Hematopoietic multipotent progenitor cell treated with erythropoietin and hydrocortisone succinate and interleukin-3 and kit ligand, for 15 days (in vitro differentiated cells): ENCODE results near the gene ZMIZ1.
"Not testable (repeated sequence)": the region's sequence is repeated elsewhere in the genome, so short reads cannot be mapped to it uniquely, and the experiment has no call there.

Experiments used
- DNase-seq: peaks from one replicate; pipeline ENCODE4 v3.0.0-alpha.2; 2015; ENCODE audit warnings: low spot score

The ZMIZ1 gene

DNA sequence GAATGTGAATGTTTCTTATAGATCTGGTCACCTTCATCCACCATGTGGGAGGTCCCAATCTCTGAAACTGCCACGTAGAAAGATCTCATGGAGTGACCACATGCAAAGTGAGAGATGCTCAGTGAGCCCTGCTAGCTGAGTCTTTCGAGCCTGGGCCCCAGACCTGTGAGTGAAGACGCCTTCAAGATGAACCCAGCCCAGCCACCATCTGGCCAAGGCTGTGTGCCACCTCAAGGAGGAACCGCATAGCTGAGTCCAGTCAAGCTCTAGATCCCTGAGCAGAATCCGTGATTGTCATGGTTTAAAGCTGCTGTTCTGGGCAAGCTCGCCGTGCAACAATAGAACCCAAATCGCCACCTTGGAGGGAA lies 258.3 kb downstream of the ZMIZ1 start:
- DNase-seq = no peak

DNA sequence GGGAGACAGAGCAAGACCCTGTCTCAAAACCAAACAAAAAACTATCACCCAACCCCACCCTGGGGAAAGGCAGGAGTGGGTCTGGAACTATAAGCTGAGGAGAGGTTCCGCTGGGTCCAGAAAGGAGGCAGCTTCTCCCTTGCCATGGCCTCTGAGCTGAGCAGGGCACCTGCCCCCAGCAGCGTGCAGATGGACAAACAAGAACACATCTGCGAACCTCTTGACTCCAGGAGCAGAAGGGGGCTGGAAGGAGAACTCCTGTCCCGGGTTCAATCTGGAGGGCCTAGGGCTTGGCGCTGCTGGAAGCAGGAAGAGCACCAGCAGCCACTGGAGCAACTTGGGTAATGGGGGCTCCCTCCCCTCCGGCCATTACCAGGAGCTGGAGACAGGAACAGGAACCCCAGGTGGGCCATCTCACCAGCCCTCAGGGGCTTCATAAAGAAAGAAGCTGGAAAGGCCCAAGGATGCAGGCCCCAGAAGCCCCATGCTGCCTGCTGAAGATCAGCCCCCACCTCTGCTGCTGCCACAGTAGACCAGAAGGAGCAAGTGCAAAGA lies 259.5 kb downstream of the ZMIZ1 start:
- DNase-seq = no peak

DNA sequence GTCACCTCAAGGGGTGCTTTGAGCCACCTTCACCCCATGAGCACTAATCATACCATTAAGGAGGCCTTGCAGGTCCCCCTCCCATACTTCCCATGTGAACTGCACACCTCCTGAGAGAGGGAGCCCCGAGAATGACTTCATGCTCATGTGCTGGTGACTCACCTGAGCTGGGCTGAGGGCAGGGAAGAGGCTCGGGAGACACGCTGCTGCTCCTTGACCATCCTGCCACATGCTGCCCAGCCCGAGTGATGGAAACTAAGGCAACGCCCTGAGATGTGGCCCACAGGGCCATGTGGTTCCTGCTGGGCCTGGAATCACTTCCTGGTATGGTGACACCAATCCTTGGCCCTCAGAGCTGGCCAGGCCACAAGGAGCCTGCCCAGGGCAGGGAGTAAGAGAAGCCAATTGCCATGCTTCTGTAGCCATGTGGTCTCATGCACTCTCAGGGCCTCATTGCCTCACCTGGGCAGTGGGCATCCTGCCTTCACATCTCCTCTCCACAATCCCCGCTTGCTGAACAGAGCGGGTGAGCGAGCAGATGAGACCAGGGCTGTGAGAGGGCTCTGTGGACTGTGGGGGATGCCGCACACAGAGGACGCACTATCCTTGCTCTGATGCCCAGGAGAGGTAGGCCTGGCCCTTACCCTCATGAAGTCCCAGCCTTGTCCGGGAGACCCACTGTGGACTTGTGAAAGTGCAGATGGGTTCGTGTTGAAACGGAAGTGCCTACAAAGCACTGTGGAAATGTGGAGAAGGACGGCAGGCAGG lies 260.2 kb downstream of the ZMIZ1 start:
- DNase-seq = no peak

DNA sequence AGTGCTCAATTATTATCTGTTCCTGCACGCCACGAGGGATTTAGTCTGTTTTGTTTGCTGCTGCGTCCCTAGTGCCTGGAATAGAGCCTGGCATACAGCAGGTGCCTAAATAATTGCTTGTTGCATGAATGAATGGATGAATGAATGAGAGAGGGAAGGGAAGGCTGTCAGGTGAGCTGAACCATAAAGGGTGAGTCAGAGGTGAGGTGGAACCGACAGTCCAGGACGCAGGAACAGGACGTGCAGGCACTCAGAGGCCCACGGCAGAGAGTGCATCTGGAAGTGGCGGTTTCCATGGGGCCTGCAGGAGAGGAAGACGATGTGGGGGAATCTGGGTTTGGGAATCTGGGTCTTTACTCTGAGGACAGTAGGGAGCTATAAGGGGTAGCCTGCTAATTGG lies 260.8 kb downstream of the ZMIZ1 start:
- DNase-seq = no peak

DNA sequence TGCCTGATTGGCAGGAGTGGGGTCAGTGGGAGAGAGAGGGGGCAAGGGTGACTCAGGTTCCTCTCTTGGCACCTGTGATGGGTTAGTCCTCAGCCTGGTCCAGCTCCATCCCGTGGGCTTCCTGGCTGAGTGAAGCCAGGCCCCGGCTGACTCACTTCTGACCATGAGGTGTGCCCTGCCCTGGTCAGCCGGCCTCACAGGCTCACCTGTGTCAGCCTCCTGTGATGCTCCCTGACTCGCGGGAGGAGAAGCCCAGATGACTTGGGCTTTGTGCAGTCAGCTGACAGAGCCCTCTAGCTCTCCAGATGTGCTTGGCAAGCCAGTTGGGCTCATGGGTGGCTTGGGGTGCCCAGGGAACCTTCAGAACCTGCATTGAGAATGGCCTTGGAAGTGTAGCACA lies 262.5 kb downstream of the ZMIZ1 start:
- DNase-seq = no peak

DNA sequence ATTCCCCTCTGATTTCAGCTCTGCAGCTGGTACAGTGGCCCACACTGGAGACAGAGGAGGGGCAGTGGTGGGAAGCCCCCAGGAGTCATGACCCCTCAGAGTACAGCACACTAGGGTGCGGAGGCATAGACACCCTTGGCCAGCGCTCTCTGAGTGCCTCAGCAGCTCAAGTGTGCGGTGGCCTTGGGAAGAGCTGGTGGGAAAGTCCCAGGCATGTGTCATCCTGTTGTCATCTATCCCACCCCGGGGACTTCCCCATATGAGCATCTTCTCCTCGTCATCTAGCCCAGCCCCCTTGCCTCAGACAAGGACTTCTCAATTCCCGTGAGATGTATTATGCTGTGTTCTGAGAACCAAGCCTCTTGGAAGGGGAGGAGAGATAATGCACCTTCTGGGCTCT lies 262.9 kb downstream of the ZMIZ1 start:
- DNase-seq = no peak

DNA sequence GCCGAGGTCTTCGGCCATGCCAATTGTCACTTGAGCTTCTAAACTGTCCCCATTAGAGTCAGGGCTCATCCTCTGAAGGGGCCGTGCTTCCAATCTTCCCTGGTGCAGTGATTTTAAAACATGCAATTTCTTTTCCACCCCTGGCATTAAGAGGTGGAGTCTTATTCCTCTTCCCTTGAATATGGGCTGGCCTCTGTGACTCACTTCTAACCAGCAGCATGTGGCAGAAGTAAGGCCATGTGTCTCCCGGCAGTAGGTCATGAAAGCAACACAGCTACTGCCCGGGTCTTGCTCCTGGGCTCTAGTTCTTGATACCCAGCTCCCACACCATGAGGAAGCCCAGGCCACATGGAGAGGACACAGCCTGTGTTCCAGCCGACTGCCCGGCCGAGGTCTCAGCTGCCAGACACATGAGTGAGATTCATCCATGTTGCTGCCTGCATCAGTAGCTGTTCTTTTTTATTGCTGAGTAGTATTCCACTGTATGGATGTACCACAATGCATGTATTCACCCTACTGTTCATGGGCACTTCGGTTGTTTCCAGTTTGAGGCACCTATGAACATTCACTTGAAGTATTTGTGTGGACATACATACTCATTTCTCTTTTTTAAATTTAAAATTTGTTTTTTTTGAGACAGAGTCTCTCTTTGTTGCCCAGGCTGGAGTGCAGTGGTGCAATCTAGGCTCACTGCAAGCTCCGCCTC lies 264.0 kb downstream of the ZMIZ1 start:
- DNase-seq = not testable (repeated sequence)

DNA sequence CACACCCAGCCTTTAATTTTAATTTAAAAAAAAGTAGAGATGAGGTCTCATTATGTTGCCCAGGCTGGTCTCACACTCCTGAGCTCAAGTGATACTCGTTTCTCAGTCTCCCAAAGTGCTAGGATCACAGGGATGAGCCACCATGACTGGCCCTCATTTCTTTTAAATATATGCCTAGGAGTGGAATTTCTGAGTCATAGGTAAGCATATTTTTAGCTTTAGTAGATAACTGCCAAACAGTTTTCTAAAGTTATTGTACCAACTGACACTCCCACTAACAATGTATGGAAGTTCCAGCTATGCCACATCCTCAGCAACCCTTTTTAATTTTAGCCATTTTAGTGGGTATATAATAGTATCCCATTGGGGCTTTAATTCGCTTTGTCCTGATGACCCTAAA lies 264.7 kb downstream of the ZMIZ1 start:
- no peak for DNase-seq

DNA sequence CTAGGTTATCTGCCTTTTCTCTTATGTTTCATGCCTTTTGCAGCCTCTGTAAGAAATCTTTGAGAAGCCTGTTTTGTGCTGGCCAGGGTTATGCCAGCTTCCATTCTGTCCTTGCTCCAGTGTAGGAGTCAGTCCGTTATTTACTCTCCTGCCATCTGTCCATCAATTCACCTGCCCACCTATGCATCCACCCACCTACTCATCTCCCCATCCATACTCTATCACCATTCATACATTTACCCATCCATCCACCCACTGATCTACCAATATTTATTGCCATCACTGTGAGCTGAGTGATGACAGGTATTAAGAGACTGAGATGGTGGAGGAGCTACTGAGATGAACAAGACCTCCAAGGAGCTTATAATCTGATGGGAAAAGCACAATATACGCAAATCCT lies 265.8 kb downstream of the ZMIZ1 start:
- DNase-seq = no peak

DNA sequence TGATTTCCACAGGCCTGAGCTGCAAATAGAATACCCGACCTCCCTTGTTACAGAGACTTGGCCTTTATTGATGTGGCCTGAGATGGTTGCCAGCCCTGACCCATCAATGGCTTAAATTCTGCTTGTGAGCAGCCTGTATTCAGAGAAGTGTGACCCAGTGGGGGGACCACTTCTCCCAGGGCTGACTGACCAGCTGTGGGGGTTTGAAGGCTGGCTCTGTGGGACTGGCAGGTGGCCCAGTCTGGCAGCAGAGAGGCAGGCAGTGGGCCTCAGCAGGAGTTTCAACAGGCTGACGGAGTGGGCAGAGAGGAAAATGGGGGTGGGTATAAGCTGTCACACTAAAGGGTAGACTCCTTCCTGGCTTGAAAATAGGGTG lies 266.3 kb downstream of the ZMIZ1 start:
- no peak for DNase-seq

DNA sequence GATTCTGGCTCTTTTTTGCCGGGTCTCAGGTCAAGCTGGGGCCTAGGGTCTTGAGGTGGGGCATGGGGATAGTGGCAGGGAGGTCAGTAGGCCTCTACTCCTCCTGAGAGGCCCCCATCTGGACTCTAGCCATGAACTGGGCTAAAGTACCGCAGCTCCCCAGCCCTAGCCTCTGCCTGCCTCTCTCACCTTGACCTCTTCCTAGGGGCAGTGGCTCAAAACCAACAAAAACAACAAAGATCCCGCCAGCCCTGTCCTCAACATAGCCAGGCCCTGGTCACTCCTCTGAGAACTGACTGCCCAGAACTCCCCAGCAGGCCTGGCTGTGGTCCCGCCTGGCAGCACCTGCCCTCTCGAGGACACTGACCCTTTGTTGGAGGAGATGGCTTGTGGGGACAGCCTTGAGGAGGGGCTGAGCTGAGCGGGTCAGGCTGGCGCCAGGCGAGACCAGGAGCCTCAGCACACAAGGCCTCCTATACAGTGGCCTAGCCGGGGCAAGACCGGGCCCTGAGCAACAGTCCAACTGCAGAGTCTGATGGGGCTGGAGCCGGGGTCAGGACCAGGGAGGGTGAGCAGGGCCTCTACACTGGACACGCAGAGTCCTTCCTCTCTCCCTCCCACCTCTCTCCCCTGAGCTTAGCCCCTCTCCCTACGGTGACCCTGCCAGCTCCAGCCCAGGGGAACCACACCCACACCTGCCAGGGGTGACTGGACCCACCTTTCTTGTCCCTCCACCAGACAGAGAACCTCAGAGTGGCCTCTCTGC lies 266.9 kb downstream of the ZMIZ1 start:
- no peak for DNase-seq

DNA sequence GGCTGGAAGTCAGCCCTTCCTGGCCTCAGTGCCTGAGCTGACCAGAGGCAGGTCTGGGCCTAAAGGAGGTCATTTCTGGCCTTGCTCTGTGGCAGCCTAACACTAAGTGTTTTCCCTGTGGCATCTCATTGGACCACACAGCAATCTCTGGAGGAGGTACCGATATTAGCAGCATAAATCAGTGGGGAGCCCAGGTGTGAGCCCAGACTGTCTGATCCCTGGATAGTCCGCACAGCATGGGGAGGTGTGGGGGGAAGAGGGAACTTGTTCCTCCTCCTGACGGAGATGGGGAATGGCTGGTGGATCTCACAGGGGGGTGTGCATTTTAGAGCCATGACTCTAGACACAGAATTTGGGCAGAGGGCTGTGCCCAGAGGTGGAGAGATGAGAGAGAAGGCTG lies 267.5 kb downstream of the ZMIZ1 start:
- DNase-seq = no peak

DNA sequence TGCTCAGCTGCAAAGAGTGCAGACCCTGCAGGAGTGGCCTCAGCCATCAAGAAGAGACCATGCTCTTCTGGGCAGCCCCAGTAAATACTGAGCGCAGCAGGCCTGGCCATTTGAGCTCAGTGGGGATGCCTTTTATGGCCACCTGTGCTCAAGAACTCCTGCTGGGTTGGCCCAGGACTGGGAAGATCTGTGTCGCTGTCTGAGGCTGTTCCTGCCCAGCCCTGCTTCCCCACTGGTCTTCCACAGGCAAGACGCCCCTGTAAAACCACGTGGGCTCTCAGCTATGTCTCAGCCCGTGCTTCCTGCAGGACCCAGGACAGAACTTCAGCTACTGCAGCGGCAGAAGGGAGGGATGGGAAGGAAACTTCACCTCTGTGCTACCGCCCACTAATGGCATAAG lies 268.0 kb downstream of the ZMIZ1 start:
- no peak for DNase-seq

DNA sequence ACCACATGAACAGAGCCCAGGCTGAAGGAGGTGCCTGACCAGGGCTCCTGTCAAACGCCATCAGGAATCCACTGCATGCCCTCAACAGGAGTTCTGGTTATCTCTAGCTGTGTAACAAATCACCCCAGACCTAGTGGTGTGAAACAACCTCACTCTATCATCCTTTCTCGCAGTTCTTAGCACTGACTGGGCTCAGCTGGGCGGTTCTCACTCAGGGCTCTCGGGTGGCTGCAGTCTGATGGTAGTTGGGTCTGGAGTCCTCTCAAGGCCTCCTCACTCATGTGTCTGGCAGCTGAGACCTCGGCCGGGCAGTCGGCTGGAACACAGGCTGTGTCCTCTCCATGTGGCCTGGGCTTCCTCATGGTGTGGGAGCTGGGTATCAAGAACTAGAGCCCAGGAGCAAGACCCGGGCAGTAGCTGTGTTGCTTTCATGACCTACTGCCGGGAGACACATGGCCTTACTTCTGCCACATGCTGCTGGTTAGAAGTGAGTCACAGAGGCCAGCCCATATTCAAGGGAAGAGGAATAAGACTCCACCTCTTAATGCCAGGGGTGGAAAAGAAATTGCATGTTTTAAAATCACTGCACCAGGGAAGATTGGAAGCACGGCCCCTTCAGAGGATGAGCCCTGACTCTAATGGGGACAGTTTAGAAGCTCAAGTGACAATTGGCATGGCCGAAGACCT lies 269.2 kb downstream of the ZMIZ1 start:
- not testable (repeated sequence) for DNase-seq

DNA sequence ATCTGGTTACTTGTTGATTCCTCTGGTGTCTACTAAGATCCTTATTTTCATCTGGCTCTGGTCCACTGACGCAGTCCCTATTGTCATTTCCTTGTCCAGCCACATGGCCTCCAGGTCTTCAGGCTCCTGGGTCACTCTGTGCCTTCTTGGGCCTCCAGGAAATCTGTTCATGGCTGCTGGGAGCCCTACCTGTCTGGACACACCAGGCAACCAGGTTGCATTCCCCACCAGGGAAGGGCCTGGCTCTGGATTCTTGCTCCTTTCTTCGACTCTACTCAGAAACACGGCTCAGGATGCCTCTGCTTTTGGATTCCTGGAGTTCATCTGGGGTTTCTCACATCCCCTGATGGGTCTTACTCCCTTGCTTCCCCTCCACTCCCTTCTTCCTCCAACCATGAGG lies 270.5 kb downstream of the ZMIZ1 start:
- no peak for DNase-seq

DNA sequence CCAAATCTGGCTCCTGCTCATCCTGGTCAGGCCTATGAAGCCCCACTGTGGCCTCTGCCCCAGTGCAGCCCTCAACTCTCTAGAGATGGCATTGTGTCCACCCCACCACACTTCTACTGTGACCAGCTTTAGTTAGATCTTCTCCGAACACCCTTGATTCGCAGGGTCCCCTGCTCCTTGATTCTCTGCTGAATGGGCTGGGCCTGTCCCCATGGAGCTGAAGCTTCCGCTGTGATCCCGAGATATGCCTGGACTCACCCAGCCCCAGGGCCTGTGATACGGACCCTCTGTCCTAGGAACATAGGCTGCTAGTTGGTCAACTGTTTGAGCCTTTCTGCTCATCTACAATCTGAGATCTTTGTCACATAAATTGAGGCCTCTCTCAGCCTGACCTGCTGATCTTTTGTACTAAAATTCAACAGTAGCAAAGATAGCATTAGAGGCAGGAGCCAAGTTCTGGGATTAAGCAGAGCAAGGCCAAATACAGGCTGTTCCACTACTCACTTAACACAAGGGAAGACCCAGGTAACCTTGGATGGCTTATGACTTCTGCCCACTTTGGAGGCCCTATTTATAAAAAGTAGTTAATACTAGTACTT lies 272.0 kb downstream of the ZMIZ1 start:
- no peak for DNase-seq

DNA sequence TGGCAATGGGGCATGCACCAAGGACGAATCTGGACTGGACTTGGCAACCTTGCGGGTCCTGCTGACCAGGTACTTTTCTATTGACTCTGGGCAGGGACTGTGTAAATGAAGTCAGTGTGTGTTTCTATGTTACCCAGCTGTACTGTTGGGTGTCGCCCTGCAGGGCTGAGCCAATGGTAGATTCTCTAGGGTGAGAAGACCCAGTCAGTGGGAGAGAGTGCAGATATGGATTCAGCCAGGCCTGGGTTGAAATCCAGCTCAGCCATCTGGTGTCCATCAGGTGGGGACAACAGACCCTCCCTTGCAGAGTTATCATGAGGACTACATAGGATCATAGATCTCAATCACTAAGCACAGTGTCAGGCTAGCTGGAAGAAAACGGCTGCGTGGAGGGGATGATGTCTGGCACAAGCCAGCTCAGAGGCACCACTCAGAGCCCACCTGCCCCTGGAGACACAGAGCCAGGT lies 273.6 kb downstream of the ZMIZ1 start:
- no peak for DNase-seq

DNA sequence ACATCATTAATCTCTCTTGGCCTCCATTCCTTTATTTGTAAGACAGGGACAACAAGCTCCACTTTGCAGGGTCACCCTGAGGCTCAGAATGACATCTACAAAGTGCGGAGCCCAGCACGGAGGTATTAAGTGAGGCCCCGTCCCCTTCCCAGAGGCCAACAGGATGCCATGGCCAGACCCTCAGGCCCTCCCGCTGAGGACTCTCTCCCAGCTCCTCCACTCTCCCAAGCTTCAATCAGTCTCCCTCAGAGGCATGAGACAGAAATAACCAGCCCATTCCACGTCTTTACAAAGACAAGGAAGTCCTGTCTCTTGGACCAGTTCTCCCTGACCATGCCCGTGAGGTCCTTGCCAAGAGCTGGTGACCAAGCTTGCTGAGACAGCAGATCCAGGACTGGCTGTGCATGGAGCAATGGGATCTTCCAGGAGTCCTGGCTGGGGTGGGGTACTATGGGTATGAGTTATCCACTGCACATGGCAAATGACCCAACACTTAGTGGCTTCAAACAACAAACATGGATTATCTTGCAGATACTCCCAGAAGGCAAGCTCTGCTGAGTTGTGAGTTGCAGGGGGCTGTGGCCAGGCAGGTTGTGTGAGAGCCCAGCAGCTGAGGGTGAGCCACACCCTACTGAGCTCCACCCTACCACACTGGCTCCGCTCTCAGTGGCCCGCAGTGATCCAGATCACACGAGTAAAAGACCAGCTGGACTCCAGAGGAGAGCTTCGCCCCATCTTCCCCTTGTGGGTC lies 274.2 kb downstream of the ZMIZ1 start:
- DNase-seq = peak; percentile 15

DNA sequence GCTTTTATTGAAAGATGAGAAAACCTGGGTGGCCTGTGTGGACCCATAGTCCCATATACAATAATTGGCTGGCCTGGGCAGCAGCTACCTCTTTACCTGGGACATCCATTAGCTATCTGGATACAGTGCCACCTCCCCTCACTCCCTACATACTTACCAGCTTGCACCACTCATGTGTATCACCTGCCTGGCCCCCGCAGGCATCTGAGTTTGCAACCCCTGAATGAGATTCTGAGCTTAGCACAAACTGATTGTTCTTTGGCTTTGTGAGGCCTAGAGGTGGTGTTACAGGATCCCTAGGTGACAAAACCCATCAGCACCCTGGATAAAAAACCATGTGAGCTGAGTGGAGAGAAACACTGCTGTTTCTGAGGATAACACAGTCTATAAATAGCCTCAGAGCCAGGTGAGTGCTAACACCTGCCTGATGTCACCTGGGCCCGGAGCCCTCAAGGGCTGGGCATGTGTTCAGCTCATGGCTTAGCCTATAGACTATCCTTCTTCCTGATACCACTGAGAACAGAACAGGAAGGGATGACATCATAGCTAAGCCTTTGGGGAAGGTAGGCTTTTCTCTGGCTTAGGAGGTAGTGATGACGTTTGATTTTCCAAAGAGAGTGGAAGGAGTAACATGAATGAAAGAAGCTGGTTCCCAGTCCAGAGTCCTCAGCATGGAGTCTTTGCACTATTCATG lies 275.9 kb downstream of the ZMIZ1 start:
- DNase-seq = no peak

DNA sequence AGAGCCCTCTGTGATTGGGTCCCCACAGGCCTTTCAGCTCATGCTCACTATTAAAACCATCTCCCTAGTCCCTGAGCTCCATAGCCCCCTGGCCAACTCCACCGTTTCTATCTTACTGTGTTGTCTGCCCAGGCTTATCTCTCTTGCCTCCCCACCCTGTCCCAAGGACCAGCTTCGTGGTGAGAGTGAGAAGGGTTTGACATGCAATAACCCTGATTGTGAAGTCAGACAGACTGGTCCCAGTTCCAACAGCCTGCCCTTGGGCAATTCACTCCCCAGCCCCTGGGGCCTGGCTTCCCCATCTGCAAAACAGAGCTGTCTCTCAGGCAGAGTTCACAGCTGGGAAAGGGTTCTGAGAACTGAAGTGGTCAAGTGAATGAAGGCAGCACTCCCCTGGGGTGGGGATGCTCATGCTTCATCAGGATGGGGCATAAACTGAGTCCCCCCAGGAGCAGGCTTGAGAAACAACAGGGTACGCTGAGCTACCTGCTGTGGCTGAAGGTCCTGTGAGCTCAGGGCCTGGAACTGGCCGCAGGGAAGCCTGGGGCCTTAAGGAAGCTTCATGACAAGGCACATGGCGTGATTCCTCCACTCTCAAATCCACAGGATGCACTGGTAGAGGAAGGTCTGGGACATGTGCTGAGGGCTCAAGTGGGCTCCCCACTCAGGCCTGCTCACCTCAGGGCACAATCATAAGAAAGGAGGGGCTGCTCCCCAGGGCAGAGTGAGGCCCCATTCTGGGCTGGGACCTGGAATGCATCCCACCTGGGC lies 276.7 kb downstream of the ZMIZ1 start:
- no peak for DNase-seq
